AG04449 (cell line): ENCODE measurements around the gene METTL1.

Experiments used
- CTCF ChIA-PET: fragments of 350-600 bp; formaldehyde crosslinking; extraction: SDS; loops from one replicate; lab custom pipeline; 2021; ENCODE audit warnings: antibody characterized with exemption; lab: Yijun Ruan, JAX
- POLR2A ChIA-PET: fragments of 400-600, 350-600 bp; formaldehyde crosslinking; extraction: SDS; loops from one replicate; lab custom pipeline; 2020; ENCODE audit warnings: antibody characterized with exemption, inconsistent platforms; lab: Yijun Ruan, JAX
- DNase-seq: peaks from one replicate; pipeline ENCODE4 v3.0.0-alpha.2; 2010; ENCODE audit warnings: low read depth, low spot score
- H3K4me3 ChIP-seq: 2 replicates; pipeline ENCODE4 v1.5.1; 2011; ENCODE audit warnings: low read depth, mild to moderate bottlenecking, control low read depth, low read length
- CTCF ChIP-seq: IDR thresholded peaks from one replicate; pipeline ENCODE4 v1.5.1; 2011; ENCODE audit warnings: mild to moderate bottlenecking, moderate library complexity, low read length, control low read depth, inconsistent platforms; ENCODE audit not compliant: insufficient read depth; ENCODE audit errors: missing control alignments

The METTL1 gene

GRCh38 chr12:57745485-57745881, 26.4 kb downstream of the METTL1 start:
- no peak for DNase-seq
- peak overlapping the region; percentile 98 for H3K4me3 ChIP-seq
- TF ChIP-seq CTCF = no peak
- CTCF ChIA-PET = interaction anchor here (0.9 to 3.6 kb wide), 4 partner anchors 9 to 162 kb away, joined by 3 to 16 read pairs (median 8); no protein-coding TSS in a partner anchor
- POLR2A ChIA-PET = interaction anchor here (1.0 to 1.5 kb wide), 5 partner anchors 9 to 680 kb away, joined by 3 to 7 read pairs (median 7); partner anchors contain the start of genes EEF1AKMT3 and METTL1

GRCh38 chr12:57744777-57745484, 27.0 kb downstream of the METTL1 start, which contains the start of gene TSPAN31:
Gene TSPAN31, plus strand, starts transcription at chr12:57745039. Its CDS starts 116 bp downstream, at chr12:57745155.
- peak; percentile 85 for DNase-seq
- ChIA-PET POLR2A (interaction anchor here (0.5 to 1.5 kb wide), 6 partner anchors 8 to 681 kb away, joined by 3 to 7 read pairs (median 6); partner anchors contain the start of genes EEF1AKMT3 and METTL1), CTCF (interaction anchor here (0.8 to 4.7 kb wide), 6 partner anchors 8 to 162 kb away, joined by 3 to 26 read pairs (median 8); no protein-coding TSS in a partner anchor)
- TF ChIP-seq CTCF = no peak
- peak within 1 kb of the TSS; percentile 98 for H3K4me3 ChIP-seq

GRCh38 chr12:57744194-57744776, 27.6 kb downstream of the METTL1 start:
- DNase-seq = no peak
- TF ChIP-seq CTCF = no peak
- H3K4me3 ChIP-seq = peak overlapping the region; percentile 98
- CTCF ChIA-PET = interaction anchor here (0.8 to 4.7 kb wide), 4 partner anchors 10 to 18 kb away, joined by 3 to 26 read pairs (median 14); no protein-coding TSS in a partner anchor
- POLR2A ChIA-PET = interaction anchor here (1.0 to 1.5 kb wide), 5 partner anchors 8 to 681 kb away, joined by 3 to 7 read pairs (median 7); partner anchors contain the start of genes EEF1AKMT3 and METTL1

- no peak for DNase-seq
- no peak overlapping the region for H3K4me3 ChIP-seq
- POLR2A ChIA-PET = interaction anchor here (1.5 kb wide), 1 partner anchor 17 kb away, joined by 7 read pairs; no protein-coding TSS in a partner anchor
- TF ChIP-seq CTCF = no peak
- CTCF ChIA-PET = interaction anchor here (0.8 to 4.7 kb wide), 3 partner anchors 9 to 18 kb away, joined by 3 to 26 read pairs (median 11); no protein-coding TSS in a partner anchor
Observed at GRCh38 chr12:57743769-57744168, 28.1 kb downstream of the METTL1 start.

- no peak overlapping the region for H3K4me3 ChIP-seq
- ChIA-PET POLR2A (no interaction called here), CTCF (interaction anchor here (0.9 to 4.7 kb wide), 5 partner anchors 8 to 158 kb away, joined by 3 to 26 read pairs (median 6); no protein-coding TSS in a partner anchor)
- TF ChIP-seq CTCF = no peak
- no peak for DNase-seq
Observed at GRCh38 chr12:57741844-57742738, 29.8 kb downstream of the METTL1 start.
